CD4-positive, CD25-positive, alpha-beta regulatory T cell (primary cell): ENCODE results near the gene EPHA8. TPM values are rescaled to one million over a fixed set of nuclear protein-coding genes. Genes with fewer than 3 reads are reported as not detected.
A peak's percentile ranks its signal among the peaks of the same experiment; 100 is the strongest.

Experiments used
- ATAC-seq, 2 donors: fragments of 150-1000 bp; cut with Tn5 transposase; one replicate each; pipeline ENCODE4 v1.10.0; 2021; ENCODE audit warnings: low read depth in 2 of 2, moderate number of reproducible peaks in 2 of 2, moderate library complexity in 1 of 2
- DNase-seq, 3 donors: peaks; one replicate each; pipeline versions ENCODE4 v3.0.0 to v3.0.0-alpha.2; 2012 to 2022; ENCODE audit warnings: mixed read lengths in 1 of 3
- H3K27ac ChIP-seq: one replicate; pipeline ENCODE4 v1.7.0; 2013; ENCODE audit warnings: mild to moderate bottlenecking, low read length; ENCODE audit not compliant: insufficient read depth, poor library complexity, severe bottlenecking
- H3K27me3 ChIP-seq: one replicate; pipeline ENCODE4 v1.7.0; 2013; ENCODE audit warnings: low read length; ENCODE audit not compliant: control insufficient read depth, insufficient read depth
- H3K36me3 ChIP-seq: one replicate; pipeline ENCODE4 v1.7.0; 2013; ENCODE audit warnings: mild to moderate bottlenecking, low read length, moderate library complexity; ENCODE audit not compliant: control insufficient read depth, insufficient read depth
- H3K4me1 ChIP-seq: 2 replicates; pipeline ENCODE4 v1.7.0; 2013; ENCODE audit warnings: mild to moderate bottlenecking, low read length; ENCODE audit not compliant: insufficient read depth, control insufficient read depth, poor library complexity, severe bottlenecking
- H3K4me3 ChIP-seq: one replicate; pipeline ENCODE4 v1.7.0; 2013; ENCODE audit warnings: low read depth, mild to moderate bottlenecking, low read length, moderate library complexity
- H3K9me3 ChIP-seq, 2 experiments: 1 replicate in 1 of 2; 2 replicates in 1 of 2; pipeline ENCODE4 v1.7.0; 2013; ENCODE audit warnings: low read length in 2 of 2, mild to moderate bottlenecking in 1 of 2, moderate library complexity in 1 of 2; ENCODE audit not compliant: control insufficient read depth in 2 of 2
- H3K27ac Mint-ChIP-seq, 3 donors: one replicate each; pipeline ENCODE4 v1.8.0; 2020 to 2022; ENCODE audit warnings: mild to moderate bottlenecking in 3 of 3, mixed read lengths in 3 of 3, moderate library complexity in 2 of 3
- H3K27me3 Mint-ChIP-seq: one replicate; pipeline ENCODE4 v1.8.0; 2022; ENCODE audit warnings: mild to moderate bottlenecking, mixed read lengths
- H3K36me3 Mint-ChIP-seq: one replicate; pipeline ENCODE4 v1.8.0; 2020; ENCODE audit warnings: mixed read lengths
- H3K4me1 Mint-ChIP-seq, 4 donors: one replicate each; pipeline ENCODE4 v1.8.0; 2020 to 2022; ENCODE audit warnings: mixed read lengths in 4 of 4, mild to moderate bottlenecking in 1 of 4
- H3K4me3 Mint-ChIP-seq, 4 donors: one replicate each; pipeline ENCODE4 v1.8.0; 2020 to 2022; ENCODE audit warnings: mild to moderate bottlenecking in 4 of 4, mixed read lengths in 4 of 4, moderate library complexity in 3 of 4
- H3K9me3 Mint-ChIP-seq, 7 donors: one replicate each; pipeline ENCODE4 v1.8.0; 2020 to 2022; ENCODE audit warnings: mixed read lengths in 7 of 7, mild to moderate bottlenecking in 3 of 7, moderate library complexity in 2 of 7
- polyA plus RNA-seq, 4 donors: library from polyadenylated mRNA; unstranded; fragments of 300-500 nt; fragmentation: Illumina TruSeq; gene quantifications; one replicate each; pipeline ENCODE4 v1.2.3, GENCODE V29; 2021
- total RNA-seq: library from RNA; stranded (reverse); gene quantifications from one replicate; pipeline ENCODE4 v1.2.3, GENCODE V29; 2022

The EPHA8 gene
- total and polyA plus RNA-seq, 5 donors from 2014 or later, result not detected

- H3K27me3 Mint-ChIP-seq, result peaks cover 9% of the 10 kb centered on the region
- no peaks in the 10 kb centered on the region for H3K9me3 Mint-ChIP-seq
- H3K4me1 ChIP-seq, result no peaks in the 10 kb centered on the region
- no peak for DNase-seq
- no peaks in the 10 kb centered on the region for H3K9me3 ChIP-seq
- no peaks in the 10 kb centered on the region for H3K36me3 ChIP-seq
- no peaks in the 10 kb centered on the region for H3K36me3 Mint-ChIP-seq
- no peak overlapping the region for H3K27ac Mint-ChIP-seq
- no peaks in the 10 kb centered on the region for H3K4me1 Mint-ChIP-seq
- H3K27ac ChIP-seq, result no peak overlapping the region
- H3K4me3 ChIP-seq, result no peak overlapping the region
- ATAC-seq, result no peak
- H3K27me3 ChIP-seq, result no peaks in the 10 kb centered on the region
- H3K4me3 Mint-ChIP-seq, result no peak overlapping the region
Measured at GRCh38 chr1:22615886-22616285, 52.6 kb downstream of the EPHA8 start.

DNA sequence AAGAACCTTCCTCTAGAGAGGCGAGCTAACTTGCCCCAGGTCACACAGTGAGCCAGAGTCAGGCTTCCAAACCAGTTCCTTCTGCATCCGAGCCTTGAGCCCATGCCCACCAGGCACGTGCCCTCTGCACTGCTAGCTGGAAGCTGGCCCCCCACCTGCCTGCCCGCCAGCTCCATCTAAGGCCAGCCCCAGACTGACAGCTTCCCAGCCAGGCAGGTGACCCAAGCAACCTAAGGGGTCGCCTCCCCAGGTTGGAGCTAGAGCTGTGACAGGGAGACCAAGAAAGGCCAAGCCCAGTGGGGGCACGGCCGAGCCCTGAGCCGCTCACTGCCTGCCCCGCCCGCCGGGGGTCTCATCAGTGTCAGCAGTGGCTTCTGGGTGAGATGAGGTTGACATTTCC, 53.3 kb downstream of the EPHA8 start:
- no peaks in the 10 kb centered on the region for H3K36me3 Mint-ChIP-seq
- H3K27me3 Mint-ChIP-seq, result peaks cover 9% of the 10 kb centered on the region
- no peak overlapping the region for H3K4me3 ChIP-seq
- no peak overlapping the region for H3K4me3 Mint-ChIP-seq
- no peaks in the 10 kb centered on the region for H3K36me3 ChIP-seq
- no peak overlapping the region for H3K27ac Mint-ChIP-seq
- H3K27ac ChIP-seq, result no peak overlapping the region
- ATAC-seq, result no peak
- no peaks in the 10 kb centered on the region for H3K9me3 Mint-ChIP-seq
- no peaks in the 10 kb centered on the region for H3K4me1 Mint-ChIP-seq
- no peaks in the 10 kb centered on the region for H3K4me1 ChIP-seq
- no peaks in the 10 kb centered on the region for H3K27me3 ChIP-seq
- H3K9me3 ChIP-seq, result no peaks in the 10 kb centered on the region
- no peak for DNase-seq

- H3K27ac ChIP-seq, result no peak overlapping the region
- no peaks in the 10 kb centered on the region for H3K36me3 Mint-ChIP-seq
- no peak overlapping the region for H3K27ac Mint-ChIP-seq
- no peak for ATAC-seq
- H3K4me3 ChIP-seq, result no peak overlapping the region
- H3K9me3 Mint-ChIP-seq, result no peaks in the 10 kb centered on the region
- H3K27me3 Mint-ChIP-seq, result peaks cover 20% of the 10 kb centered on the region
- H3K36me3 ChIP-seq, result no peaks in the 10 kb centered on the region
- no peaks in the 10 kb centered on the region for H3K9me3 ChIP-seq
- no peak overlapping the region for H3K4me3 Mint-ChIP-seq
- no peaks in the 10 kb centered on the region for H3K4me1 Mint-ChIP-seq
- no peaks in the 10 kb centered on the region for H3K4me1 ChIP-seq
- H3K27me3 ChIP-seq, result no peaks in the 10 kb centered on the region
- DNase-seq, result no peak
Measured at GRCh38 chr1:22618056-22618455, 54.8 kb downstream of the EPHA8 start.

GRCh38 chr1:22619252-22619651, 56.0 kb downstream of the EPHA8 start:
- no peaks in the 10 kb centered on the region for H3K27me3 ChIP-seq
- Mint-ChIP-seq H3K4me3 (no peak overlapping the region), H3K9me3 (peaks cover 0 to 1% (median 0%) of the 10 kb centered on the region in 7 donors), H3K4me1 (no peaks in the 10 kb centered on the region), H3K36me3 (no peaks in the 10 kb centered on the region), H3K27ac (no peak overlapping the region), H3K27me3 (peaks cover 23% of the 10 kb centered on the region)
- DNase-seq (no peak), ATAC-seq (no peak)
- H3K9me3 ChIP-seq, result no peaks in the 10 kb centered on the region
- no peak overlapping the region for H3K27ac ChIP-seq
- H3K36me3 ChIP-seq, result no peaks in the 10 kb centered on the region
- H3K4me3 ChIP-seq, result no peak overlapping the region
- no peaks in the 10 kb centered on the region for H3K4me1 ChIP-seq

DNA sequence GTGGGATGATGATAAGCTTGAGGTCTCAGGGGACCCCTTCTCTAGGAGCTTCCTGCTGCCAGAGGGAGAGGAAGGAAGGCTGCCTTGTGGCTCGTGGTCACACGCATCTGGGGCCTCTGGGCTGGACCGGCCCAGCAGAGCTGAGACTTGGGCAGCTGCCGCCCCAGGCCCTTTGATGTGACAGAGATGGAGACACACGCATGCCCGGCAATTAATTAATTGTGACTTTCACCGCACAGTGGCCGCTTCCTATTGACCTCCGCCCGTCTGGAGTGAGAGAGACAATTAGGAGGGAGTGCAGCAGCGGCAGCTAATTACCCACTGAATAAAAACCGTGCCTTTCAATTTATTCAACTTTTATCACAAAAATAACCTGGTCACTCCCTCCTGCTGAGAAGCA, 56.5 kb downstream of the EPHA8 start:
- no peaks in the 10 kb centered on the region for H3K36me3 ChIP-seq
- H3K27me3 Mint-ChIP-seq, result peaks cover 24% of the 10 kb centered on the region

DNA sequence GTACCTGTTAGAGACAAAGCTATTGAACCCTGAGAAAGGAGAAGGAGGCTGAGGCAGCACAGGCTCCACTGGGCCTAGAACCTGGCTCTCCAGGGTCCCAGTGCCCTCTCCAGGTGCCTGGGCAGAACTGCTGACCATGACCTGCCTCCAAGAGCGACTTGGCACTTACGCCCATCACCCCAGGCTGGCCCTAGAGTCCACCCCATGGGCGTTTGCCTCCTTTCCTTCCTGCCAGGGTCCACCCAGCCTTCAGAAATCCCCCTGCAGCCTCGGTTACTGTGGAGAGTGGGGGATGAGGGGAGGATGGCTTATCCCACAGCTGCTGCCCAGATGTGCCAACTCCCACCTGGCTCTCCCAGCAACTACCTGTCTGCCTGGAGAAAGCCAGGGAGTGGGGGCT, 58.5 kb downstream of the EPHA8 start:
- H3K36me3 ChIP-seq, result no peaks in the 10 kb centered on the region
- DNase-seq (no peak), ATAC-seq (no peak)
- no peaks in the 10 kb centered on the region for H3K4me1 ChIP-seq
- H3K27ac Mint-ChIP-seq, result no peak overlapping the region
- peaks cover 31% of the 10 kb centered on the region for H3K27me3 Mint-ChIP-seq
- no peaks in the 10 kb centered on the region for H3K9me3 ChIP-seq
- H3K9me3 Mint-ChIP-seq, result peaks cover 0 to 1% (median 0%) of the 10 kb centered on the region in 7 donors
- H3K27ac ChIP-seq, result no peak overlapping the region
- H3K4me1 Mint-ChIP-seq, result no peaks in the 10 kb centered on the region
- H3K4me3 Mint-ChIP-seq, result no peak overlapping the region
- no peak overlapping the region for H3K4me3 ChIP-seq
- H3K27me3 ChIP-seq, result no peaks in the 10 kb centered on the region
- no peaks in the 10 kb centered on the region for H3K36me3 Mint-ChIP-seq

More for the DNA sequence above, 56.5 kb downstream of the EPHA8 start:
- H3K27me3 ChIP-seq, result no peaks in the 10 kb centered on the region
- no peaks in the 10 kb centered on the region for H3K4me1 ChIP-seq
- H3K4me3 ChIP-seq, result no peak overlapping the region
- Mint-ChIP-seq H3K36me3 (no peaks in the 10 kb centered on the region), H3K4me3 (no peak overlapping the region), H3K4me1 (no peaks in the 10 kb centered on the region), H3K27ac (no peak overlapping the region), H3K9me3 (peaks cover 0 to 1% (median 0%) of the 10 kb centered on the region in 7 donors)
- H3K27ac ChIP-seq, result no peak overlapping the region
- no peak for DNase-seq
- no peaks in the 10 kb centered on the region for H3K9me3 ChIP-seq
- ATAC-seq, result no peak

DNA sequence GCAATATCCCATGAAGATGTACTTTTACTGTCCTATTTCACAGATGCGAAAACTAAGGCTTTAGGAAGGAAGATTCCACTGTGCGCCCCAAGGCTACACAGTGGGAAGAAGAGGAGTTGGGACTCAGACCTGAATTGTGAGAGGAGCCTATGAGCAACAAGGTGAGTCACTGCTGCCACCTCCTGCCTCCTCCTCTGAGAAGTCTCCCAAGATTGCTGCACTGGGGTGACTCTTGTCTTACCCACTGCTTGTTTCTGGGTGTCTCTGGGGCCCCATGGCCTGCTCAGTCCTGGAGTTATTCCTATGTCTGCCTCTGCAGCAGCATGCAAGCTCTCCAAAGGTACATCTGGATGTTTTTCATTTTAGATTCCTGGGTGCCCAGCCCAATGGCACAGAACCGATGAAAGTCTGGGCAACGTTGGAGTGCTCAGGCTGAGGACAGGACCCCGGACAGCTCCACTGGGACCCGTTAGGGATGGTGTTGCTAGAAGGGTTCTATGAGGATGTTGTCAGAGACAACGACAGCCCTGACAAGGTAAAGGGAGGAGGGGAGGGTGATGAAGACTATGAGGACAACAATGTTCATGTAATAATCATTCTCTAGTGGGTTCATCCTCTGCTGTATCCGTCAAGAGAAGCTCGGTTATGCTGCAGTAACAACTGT, 62.1 kb downstream of the EPHA8 start:
- no peaks in the 10 kb centered on the region for H3K4me1 ChIP-seq
- H3K4me1 Mint-ChIP-seq, result no peaks in the 10 kb centered on the region
- H3K27ac ChIP-seq, result no peak overlapping the region
- H3K27ac Mint-ChIP-seq, result peak overlapping the region in 1 of 3 donors; percentile 32
- H3K4me3 ChIP-seq, result no peak overlapping the region
- no peak overlapping the region for H3K4me3 Mint-ChIP-seq
- H3K9me3 Mint-ChIP-seq, result peaks cover 0 to 1% (median 0%) of the 10 kb centered on the region in 7 donors
- no peaks in the 10 kb centered on the region for H3K36me3 Mint-ChIP-seq
- H3K9me3 ChIP-seq, result no peaks in the 10 kb centered on the region
- H3K27me3 Mint-ChIP-seq, result peaks cover 27% of the 10 kb centered on the region
- no peaks in the 10 kb centered on the region for H3K27me3 ChIP-seq
- no peaks in the 10 kb centered on the region for H3K36me3 ChIP-seq
- ATAC-seq, result no peak
- no peak for DNase-seq
